GM18951 (cell line): ENCODE measurements around the gene VEPH1.

Experiments
- POLR2A ChIP-seq: IDR thresholded peaks from 4 replicates; pipeline ENCODE4 v1.6.1; 2011; ENCODE audit warnings: mild to moderate bottlenecking; ENCODE audit not compliant: insufficient read length, insufficient read depth; ENCODE audit errors: extremely low read depth
- in situ Hi-C: fragments of 300-500 bp; cut with MboI; formaldehyde crosslinking; loops from one replicate; pipeline ENCODE4 v1.12.0; 2022; ENCODE audit warnings: low sequenced_read_pairs, mixed read lengths, inconsistent platforms; ENCODE audit not compliant: unreplicated experiment

The VEPH1 gene

DNA sequence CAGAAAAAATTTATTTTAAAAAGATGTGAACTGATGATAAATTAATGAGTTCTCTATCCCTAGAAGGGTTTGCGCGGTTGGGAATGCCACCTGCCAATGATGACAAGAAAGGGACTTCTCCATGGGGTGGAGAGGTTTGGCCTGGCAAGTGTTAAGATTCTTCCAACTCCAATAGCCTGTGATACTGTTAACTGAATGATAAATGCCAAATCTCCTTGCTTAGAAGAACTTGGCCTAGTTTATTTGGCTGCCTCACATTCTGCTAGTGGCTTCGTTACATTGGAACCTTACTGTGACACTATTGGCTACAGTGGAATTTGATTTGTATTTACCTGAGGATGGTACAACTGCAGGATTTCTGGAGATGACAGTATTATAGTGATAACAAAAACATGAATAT is 251.5 kb downstream of the VEPH1 start:
- no peak for TF ChIP-seq POLR2A
- in situ Hi-C loops = no loop called here

DNA sequence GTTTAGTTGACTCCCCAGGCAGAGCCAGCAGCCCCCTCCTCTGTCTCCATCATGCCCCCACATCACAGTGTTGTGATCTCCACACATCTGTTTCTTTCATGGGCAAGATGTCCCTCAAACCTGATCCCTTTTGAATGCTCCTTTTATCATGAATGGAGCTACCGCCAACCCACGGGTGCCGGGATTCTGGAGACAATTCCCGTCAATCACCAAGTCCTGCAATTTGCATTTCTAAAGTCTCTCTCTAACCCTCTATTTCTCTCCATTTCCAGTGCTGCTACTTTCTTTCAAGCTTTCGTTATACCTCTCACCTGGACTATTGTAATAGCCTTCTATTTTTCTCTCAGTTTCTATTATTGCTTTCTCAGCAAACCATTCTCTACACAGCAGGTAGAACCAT is 253.6 kb downstream of the VEPH1 start:
- no peak for TF ChIP-seq POLR2A
- in situ Hi-C loops = no loop called here

DNA sequence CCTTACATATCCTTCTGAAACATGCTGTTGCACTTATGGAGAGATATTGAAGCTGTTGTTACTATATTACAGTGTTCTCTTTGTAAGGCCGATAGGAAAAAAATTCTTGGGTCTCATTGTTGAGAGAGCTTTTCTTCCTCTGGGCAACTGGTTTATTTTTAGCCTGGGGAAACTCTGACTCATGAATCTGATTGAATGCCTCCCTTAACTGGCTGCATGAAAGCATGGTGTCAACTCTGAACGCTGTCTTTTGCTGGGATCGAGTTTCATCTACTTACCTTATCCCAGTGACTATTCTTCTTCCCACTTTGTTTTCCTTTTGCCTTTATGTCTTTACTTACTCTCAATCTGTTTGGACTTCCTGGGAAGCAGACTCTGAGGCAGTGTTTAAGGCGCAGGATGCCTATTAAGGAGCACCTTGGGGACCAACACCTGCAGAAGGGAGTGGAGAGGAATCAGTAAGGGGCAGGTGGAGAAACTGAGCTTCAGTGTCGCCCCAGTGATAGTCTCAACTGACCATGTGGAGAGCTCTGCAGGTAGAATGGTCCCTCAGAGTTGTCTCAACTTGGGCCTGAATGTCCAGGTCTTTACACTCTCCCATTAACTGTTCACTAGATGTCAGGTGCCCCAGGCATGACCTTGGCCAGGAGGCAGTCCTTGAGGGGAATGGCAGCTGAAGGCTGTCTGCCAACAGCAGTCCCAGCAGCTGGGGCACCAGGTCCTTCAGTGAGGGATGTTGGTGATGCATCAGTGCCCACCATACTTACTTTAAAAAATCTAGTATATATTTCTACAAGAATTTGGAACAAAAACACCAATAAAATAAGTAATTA is 254.4 kb downstream of the VEPH1 start:
- no peak for TF ChIP-seq POLR2A
- in situ Hi-C loops = no loop called here

DNA sequence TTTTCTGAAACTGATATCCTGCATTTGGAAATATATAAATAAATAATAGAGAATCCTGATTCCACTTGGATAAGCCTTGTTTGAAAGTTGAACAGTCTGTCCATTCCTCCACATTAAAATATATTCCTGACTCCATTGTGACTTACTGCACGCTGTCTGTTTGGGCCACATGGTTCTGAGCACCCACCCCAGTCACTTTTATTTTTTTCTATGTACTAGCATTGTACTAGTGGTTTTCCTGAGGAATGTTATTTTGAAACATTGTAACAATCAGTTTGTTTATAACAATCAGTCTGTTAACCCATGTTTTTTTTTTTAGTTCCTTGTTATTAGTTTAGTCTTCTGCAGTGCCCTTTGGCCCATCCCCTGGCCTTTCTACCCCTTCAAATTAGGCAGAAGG is 255.8 kb downstream of the VEPH1 start:
- in situ Hi-C loops = no loop called here

DNA sequence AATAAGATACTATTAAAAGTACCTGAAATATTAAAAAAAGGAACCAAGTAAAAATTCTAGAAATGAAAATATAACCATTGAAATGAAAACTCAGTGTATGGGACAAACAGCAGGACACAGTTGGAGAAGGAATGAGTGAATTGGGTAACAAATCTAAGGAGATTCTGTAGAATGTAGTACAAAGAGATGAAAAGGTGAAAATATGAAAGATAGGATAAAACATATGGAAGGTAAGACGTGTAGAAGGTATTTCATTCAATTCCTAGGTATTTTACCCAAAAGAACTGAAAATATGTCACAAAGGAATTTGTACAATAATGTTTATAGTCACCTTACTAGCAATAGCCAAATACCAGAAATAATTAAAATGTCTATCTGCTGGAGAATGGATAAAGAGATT is 260.4 kb downstream of the VEPH1 start:
- no peak for TF ChIP-seq POLR2A
- in situ Hi-C loops = no loop called here

More for the DNA sequence above, 255.8 kb downstream of the VEPH1 start:
- no peak for TF ChIP-seq POLR2A

DNA sequence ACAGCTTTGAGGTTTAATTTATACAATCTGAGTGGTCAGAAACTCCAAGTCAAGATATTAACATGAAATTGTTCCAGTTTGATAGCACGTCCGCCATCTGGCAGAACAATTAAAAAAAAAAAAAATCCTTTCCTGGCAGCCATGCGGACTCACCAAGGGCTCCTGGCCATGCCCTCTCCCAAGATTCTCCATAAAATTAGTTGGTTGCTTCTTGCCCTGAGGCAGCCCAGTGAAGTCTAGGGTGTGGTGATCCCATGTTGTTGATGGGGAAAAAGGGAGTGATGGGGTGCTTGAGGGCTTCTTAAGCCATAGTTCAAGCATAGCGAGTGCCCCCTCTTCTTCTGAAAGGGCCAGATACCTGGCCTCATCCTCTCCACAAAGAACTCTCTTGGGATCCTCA is 261.6 kb downstream of the VEPH1 start:
- TF ChIP-seq POLR2A = no peak
- in situ Hi-C loops = no loop called here

DNA sequence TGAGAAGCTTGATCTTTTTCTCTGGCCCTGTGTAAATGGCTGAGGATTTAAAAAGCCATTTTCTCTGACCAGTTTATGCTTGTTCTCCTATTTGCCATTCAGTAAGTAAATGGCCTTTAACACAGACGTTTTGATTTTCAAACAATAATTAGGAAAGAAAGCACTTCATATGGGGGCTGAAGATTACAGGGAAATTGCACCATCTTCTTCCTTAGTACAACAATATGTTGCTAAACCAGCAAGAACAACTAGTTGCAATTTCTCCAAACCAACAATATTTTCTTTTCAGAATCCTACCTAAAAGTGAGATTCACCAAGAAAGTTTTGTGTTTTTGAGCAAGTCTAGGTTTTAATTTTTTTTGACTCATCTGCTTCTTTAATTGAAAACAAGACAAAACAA is 262.8 kb downstream of the VEPH1 start:
- in situ Hi-C loops = no loop called here

DNA sequence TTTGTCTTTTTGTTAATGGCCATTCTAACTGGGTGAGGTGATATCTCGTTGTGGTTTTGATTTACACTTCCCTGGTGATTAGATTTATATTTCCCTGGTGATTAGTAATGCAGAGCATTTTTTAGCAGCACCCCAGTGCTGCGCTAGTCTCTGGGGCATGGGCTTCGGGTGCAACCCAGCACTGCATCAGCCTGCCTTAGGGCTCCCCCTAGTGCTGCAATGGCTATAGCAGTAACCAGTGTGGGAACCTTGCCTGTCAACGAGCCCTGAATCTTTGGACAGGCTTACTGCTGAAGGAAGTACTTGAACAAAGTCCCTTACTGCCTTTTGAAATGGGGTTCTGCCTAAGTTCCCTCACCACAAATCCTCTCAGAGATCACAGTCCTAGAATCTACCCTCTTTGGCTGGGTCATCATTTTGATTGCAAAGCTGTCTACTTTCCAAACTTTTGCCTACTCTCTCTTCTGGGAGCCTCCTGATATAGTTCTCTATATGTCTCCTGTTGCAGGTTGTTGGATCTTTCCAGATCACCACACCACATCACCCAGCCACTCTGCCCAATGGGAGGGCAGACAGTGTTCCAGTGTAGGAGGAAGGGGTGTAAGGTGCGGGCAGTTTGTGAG is 264.0 kb downstream of the VEPH1 start:
- in situ Hi-C loops = no loop called here

More for the DNA sequence above, 262.8 kb downstream of the VEPH1 start:
- TF ChIP-seq POLR2A = no peak

DNA sequence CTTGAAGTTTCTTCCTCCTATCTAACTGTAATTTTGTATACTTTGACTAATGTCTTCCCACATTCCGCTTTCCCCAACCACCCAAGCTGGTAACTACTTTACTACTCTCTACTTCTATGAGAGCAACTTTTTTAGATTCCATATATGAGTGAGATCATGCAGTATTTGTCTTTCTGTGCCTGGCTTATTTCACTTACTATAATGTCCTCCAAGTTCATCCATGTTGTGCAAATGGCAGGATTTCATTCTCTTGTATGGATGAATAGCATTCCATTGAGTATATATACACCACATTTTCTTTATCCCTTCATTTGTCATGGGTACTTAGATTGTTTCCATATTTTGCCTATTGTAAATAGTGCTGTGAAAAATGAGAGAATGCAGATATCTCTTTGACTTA is 264.8 kb downstream of the VEPH1 start:
- in situ Hi-C loops = no loop called here
- TF ChIP-seq POLR2A = no peak

More for the DNA sequence above, 264.0 kb downstream of the VEPH1 start:
- no peak for TF ChIP-seq POLR2A

DNA sequence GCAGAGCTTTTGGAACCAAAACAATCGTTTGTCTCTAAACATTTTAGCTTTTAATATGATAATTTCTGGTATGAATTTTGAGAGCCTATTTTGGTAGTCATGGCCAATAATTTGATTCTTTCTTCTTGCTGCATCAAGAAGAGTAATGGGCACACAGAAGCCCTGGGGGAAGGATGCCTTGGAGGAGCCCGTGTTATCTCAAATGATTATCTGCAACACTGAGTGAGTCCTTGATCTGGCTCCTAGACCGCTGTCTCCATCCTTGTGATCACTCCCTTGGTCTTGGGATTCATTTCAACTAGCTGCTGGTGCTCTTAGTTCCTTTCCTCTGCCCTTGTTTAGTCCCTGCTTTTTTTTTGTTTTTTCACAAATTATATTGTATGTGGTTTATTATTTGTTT is 265.3 kb downstream of the VEPH1 start:
- no peak for TF ChIP-seq POLR2A
- in situ Hi-C loops = no loop called here

DNA sequence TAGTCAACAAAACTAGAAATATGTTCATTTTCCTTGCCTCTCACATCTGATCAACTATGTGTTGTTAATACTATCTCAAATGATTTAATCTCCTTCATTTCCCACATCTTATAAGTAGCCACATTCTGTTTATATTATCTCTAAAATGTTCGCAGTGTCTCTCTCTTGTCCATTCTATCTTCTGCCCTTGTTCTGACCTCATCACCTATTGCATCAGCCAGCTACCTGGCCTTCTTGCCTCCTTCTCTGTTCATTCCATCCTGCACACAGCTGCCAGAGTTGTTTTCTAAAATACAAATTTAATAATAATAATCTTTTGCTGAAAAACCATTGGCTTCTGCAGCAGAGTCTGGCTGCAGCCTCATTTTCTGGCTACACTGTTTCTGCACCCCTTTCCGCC is 267.9 kb downstream of the VEPH1 start:
- in situ Hi-C loops = no loop called here
- TF ChIP-seq POLR2A = no peak

DNA sequence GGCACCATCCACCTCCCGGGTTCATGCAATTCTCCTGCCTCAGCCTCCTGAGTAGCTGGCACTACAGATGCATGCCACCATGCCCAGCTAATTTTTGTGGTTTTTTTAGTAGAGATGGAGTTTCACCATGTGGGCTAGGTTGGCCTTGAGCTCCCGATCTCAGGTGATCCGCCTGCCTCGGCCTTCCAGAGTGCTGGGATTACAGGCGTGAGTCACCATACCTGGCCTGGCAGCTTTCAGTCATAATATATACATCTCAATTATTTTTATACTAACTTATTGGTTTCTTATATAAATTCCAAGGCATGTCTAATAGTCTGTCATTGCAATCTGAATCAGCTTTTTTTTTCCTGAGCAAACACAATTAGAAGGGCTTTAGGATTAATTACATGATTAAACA is 269.3 kb downstream of the VEPH1 start:
- no peak for TF ChIP-seq POLR2A
- in situ Hi-C loops = no loop called here

DNA sequence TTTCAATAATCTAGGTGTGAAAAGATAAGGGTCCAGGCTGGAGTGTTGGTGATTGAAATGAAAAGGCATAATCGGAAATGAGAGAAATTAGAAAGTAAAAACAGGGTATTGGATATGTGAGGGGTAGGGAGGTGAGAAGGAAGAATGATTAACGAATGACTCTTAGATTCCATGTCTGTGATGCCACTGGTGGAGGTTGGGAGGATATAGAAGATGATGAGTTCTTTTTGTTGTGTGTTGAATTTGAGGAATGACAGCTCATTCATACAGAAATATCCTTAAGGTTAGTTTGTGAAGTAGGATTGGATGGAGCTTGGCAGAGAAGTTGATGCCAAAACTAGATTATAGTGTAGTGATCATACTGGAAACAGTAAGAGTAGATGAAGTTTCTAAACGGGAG is 271.1 kb downstream of the VEPH1 start:
- TF ChIP-seq POLR2A = no peak
- in situ Hi-C loops = no loop called here

DNA sequence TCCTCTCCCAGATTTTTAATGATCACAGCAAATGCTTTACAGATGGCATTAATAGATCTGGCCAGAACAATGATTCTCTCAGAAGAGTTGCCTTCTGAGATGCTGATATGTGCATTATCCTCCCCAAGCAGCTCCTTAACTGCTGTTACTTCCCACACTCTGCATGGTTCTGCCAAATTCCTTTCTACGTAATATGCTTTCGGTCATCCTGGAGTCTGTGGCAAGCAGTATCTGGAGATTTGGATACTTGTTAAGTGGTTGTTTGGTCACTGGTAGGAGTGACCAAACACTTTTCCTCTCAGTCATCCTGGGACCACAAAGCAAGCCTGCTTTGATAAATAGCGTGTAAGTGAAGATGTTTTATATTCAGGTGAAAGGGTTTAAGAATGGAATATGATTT is 272.1 kb downstream of the VEPH1 start:
- TF ChIP-seq POLR2A = no peak
- in situ Hi-C loops = no loop called here

DNA sequence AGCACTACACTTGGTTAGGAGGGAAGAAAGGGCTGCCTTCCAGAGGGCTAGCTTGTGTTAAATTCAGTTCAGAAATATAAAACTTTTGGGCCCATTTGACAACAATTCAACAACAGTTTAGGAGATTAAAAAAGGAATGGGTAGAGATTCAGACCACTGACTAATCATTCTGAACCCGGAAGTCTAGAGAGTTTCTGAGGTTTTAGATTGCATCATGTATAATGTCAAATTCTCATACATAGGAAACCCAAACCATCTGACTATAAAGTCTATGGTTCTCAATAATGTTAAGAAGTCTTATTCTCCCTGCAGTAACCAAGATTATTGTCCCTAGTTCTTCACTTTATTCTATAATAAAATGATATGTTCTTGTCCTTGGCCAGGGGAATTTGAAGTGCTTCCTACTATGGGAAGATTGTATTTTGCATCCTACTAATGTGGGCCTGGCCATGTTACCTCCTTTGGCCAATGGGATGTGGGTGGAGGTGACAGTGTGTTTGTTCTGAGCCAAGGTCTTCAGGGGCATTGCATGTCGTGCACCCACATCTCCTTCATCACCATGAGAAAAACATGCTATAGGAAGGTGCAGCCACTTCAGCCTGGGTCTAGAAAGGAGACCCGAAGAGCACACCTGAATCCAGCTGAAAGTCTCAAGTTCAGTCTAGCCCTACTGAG is 276.9 kb downstream of the VEPH1 start:
- no peak for TF ChIP-seq POLR2A
- in situ Hi-C loops = no loop called here
